Measurements from ENCODE around the gene ST6GAL2. TPM values are rescaled to one million over a fixed set of nuclear protein-coding genes. Genes with fewer than 3 reads are reported as not detected.

Gene ST6GAL2, protein sequence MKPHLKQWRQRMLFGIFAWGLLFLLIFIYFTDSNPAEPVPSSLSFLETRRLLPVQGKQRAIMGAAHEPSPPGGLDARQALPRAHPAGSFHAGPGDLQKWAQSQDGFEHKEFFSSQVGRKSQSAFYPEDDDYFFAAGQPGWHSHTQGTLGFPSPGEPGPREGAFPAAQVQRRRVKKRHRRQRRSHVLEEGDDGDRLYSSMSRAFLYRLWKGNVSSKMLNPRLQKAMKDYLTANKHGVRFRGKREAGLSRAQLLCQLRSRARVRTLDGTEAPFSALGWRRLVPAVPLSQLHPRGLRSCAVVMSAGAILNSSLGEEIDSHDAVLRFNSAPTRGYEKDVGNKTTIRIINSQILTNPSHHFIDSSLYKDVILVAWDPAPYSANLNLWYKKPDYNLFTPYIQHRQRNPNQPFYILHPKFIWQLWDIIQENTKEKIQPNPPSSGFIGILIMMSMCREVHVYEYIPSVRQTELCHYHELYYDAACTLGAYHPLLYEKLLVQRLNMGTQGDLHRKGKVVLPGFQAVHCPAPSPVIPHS
- 1 to 10 TPM in 1 of 2 donors, under 1 TPM in 1; 0.93 to 2.2 TPM for total RNA-seq
- 1 to 10 TPM; 3.7 to 5.4 (median 4.8) TPM for polyA plus RNA-seq (ENCODE audit: insufficient read length in 6 of 6)
- long read RNA-seq, donor 1, full-length matches to known transcripts, result 1 of 1 reads
- long read RNA-seq, donor 1, partial matches to known transcripts, result 0 of 1 reads
- long read RNA-seq, donor 1, other reads (novel, unspliced or antisense), result 0 of 1 reads
- long read RNA-seq, donor 2, full-length matches to known transcripts, result 1 of 1 reads
- long read RNA-seq, donor 2, partial matches to known transcripts, result 0 of 1 reads
- long read RNA-seq, donor 2, other reads (novel, unspliced or antisense), result 0 of 1 reads
- long read RNA-seq, donor 3, full-length matches to known transcripts, result 1 of 1 reads
- long read RNA-seq, donor 3, partial matches to known transcripts, result 0 of 1 reads
- long read RNA-seq, donor 3, other reads (novel, unspliced or antisense), result 0 of 1 reads
- long read RNA-seq, donor 4, result 0 reads
- long read RNA-seq, donor 5, full-length matches to known transcripts, result 1 of 1 reads
- long read RNA-seq, donor 5, partial matches to known transcripts, result 0 of 1 reads
- long read RNA-seq, donor 5, other reads (novel, unspliced or antisense), result 0 of 1 reads
- long read RNA-seq, donor 6, result 0 reads
- long read RNA-seq, donor 7, result 0 reads
- long read RNA-seq, donor 8, result 0 reads
- long read RNA-seq, donor 9, result 0 reads
- long read RNA-seq, donor 10, partial matches to known transcripts, result 0 of 1 reads
- long read RNA-seq, donor 10, other reads (novel, unspliced or antisense), result 1 of 1 reads
- long read RNA-seq, donor 11, full-length matches to known transcripts, result 7 of 7 reads
- long read RNA-seq, donor 11, partial matches to known transcripts, result 0 of 7 reads
- long read RNA-seq, donor 11, other reads (novel, unspliced or antisense), result 0 of 7 reads
- long read RNA-seq, donor 12, result 0 reads

DNA sequence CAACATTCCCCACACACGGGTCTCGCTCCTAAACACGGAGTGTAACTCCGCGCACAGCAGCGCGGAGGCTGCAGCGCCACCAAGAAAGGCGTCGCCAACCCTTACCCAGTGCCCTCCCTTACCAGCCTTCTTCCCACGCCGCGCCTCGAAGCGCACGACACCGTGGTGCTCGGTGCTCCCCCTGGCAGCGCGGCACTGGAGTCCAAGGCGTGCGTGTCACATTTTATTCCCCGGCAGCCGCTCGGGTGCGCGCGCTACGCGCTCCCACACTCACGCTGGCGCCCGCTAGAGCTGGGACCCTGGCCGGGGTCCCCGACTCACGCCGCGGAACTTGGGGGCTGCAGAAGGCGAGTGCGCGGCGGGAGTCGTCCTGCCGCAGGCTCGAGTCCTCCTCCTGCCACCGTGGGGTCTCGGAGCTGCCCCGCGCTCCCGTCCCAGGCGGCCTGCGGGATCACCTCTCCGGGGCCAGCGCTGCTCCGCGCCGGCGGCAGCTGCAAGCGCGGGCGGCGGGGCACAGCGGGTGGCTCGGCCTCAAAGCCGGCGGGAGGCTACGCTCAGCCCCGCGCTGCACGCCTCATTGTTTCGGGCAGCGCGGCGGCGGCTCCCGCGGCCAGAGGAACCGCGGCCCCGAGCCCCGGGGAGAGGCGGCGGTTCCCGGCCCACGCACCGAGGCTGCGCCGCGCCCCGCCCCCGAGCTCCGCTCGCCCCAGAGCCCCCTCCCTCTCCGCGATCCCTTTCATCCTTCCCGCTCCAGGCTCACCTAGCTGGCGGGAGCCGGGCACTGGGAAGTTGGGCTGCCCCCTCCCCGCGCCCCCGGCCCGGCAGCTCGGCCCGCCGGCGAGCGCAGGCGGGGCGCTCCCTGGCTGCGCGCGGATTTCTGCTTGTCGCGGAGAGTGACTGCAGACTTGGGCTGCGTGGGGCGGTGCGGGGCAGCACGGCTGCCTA is at the start of gene ST6GAL2:
TSS of gene ST6GAL2 (minus strand) at position 197 of the 945 bp plus-strand sequence. CDS start 42,190 bp downstream, outside the sequence.
- no peak within 1 kb of the TSS for H3K27ac ChIP-seq
- H3K36me3 ChIP-seq, result no peaks in the 10 kb centered on the region
- peak within 1 kb of the TSS; percentile 35 to 36 for H3K4me3 ChIP-seq
- peaks cover 36 to 63% of the 10 kb centered on the region in 2 donors for H3K27me3 ChIP-seq
- no peak for TF ChIP-seq CTCF (IDR thresholded peaks at IDR 0.05)
- DNase-seq (peak in 3 of 4 donors; percentile 33 to 74 (median 45)), ATAC-seq (peak; percentile 48)
- no peaks in the 10 kb centered on the region for H3K9me3 ChIP-seq
- intact Hi-C loops (cut with DNase I), result no loop called here
- H3K4me1 ChIP-seq, result peaks cover 0 to 11% of the 10 kb centered on the region in 2 donors

GRCh38 chr2:106932644-106933043 is 46.7 kb upstream of the ST6GAL2 start:
- DNase-seq, result no peak
- H3K27me3 ChIP-seq, result no peaks in the 10 kb centered on the region
- TF ChIP-seq CTCF (IDR thresholded peaks at IDR 0.05), result no peak
- no peaks in the 10 kb centered on the region for H3K4me1 ChIP-seq
- no peaks in the 10 kb centered on the region for H3K36me3 ChIP-seq
- intact Hi-C loops (cut with DNase I), result no loop called here
- no peaks in the 10 kb centered on the region for H3K9me3 ChIP-seq
- no peak overlapping the region for H3K27ac ChIP-seq
- H3K4me3 ChIP-seq, result no peak overlapping the region
- ATAC-seq, result no peak

DNA sequence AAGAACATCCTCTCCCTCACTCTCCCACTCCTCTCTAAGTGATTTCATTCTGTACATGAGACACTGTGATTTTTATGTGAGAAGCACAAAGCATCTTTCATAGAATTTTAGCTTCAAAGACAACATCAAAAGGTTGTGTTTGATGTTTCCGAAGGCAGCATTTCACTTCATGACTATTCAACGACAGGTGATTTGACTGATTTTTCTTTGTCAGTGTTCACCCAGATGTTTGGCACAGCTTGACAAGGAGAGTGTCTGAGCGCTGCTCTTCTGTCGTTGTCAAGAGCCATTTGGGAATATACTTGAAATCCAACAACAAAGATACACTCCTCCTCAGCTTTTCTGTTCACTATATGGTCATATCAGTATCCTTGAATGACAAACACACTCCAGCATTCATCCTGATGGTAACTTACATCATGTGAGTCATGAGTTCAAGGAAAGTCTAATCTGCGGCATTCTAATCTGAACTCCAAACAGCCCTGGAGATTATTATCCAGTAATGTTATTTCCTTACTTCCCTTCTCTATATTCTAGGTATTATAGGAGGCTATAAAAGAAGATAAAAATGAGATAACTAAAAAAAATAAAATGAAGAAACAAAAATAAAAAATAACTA is 45.9 kb upstream of the ST6GAL2 start:
- Histone ChIP-seq H3K27me3 (no peaks in the 10 kb centered on the region), H3K4me1 (no peaks in the 10 kb centered on the region), H3K36me3 (no peaks in the 10 kb centered on the region), H3K9me3 (peaks cover 0 to 7% of the 10 kb centered on the region in 2 donors), H3K27ac (no peak overlapping the region), H3K4me3 (no peak overlapping the region)
- DNase-seq (no peak), ATAC-seq (no peak)
- intact Hi-C loops (cut with DNase I), result no loop called here
- TF ChIP-seq CTCF (IDR thresholded peaks at IDR 0.05), result no peak

- intact Hi-C loops (cut with DNase I), result no loop called here
- Histone ChIP-seq H3K9me3 (peaks cover 0 to 6% of the 10 kb centered on the region in 2 donors), H3K27ac (no peak overlapping the region), H3K27me3 (no peaks in the 10 kb centered on the region), H3K4me1 (no peaks in the 10 kb centered on the region), H3K4me3 (no peak overlapping the region), H3K36me3 (no peaks in the 10 kb centered on the region)
- ATAC-seq (no peak), DNase-seq (no peak)
- no peak for TF ChIP-seq CTCF (IDR thresholded peaks at IDR 0.05)
These were observed 35.5 kb upstream of the ST6GAL2 start for GRCh38 chr2:106921451-106921850.

Measured in left lung (tissue), 14 donors.